Progenitor cell of endocrine pancreas (in vitro differentiated cells): ENCODE results near the gene EXOSC7. TPM values are rescaled to one million over a fixed set of nuclear protein-coding genes. Genes with fewer than 3 reads are reported as not detected.

Source experiments
- DNase-seq: peaks from one replicate; pipeline ENCODE4 v3.0.0; 2021; ENCODE audit warnings: low spot score; ENCODE audit not compliant: unreplicated experiment
- H3K27ac Mint-ChIP-seq: 2 replicates; pipeline ENCODE4 v1.8.0; 2021; ENCODE audit warnings: mild to moderate bottlenecking, moderate library complexity, mixed read lengths
- H3K27me3 Mint-ChIP-seq: 2 replicates; pipeline ENCODE4 v1.8.0; 2021; ENCODE audit warnings: mixed read lengths
- H3K36me3 Mint-ChIP-seq: 2 replicates; pipeline ENCODE4 v1.8.0; 2022; ENCODE audit warnings: mixed read lengths; ENCODE audit not compliant: insufficient read depth
- H3K4me1 Mint-ChIP-seq: 2 replicates; pipeline ENCODE4 v1.8.0; 2021; ENCODE audit warnings: low read depth, mixed read lengths
- H3K4me3 Mint-ChIP-seq: 2 replicates; pipeline ENCODE4 v1.8.0; 2021; ENCODE audit warnings: low read depth, mild to moderate bottlenecking, moderate library complexity, mixed read lengths
- H3K9me3 Mint-ChIP-seq: 2 replicates; pipeline ENCODE4 v1.8.0; 2021; ENCODE audit warnings: low read depth, mixed read lengths
- total RNA-seq: library from RNA; stranded (reverse); gene quantifications from 2 replicates; pipeline ENCODE4 v1.2.1, GENCODE V29; 2021
- TF ChIP-seq, protein P1 (sequence below): fragments of 200-600 bp; sonication (generic); IDR thresholded peaks from one replicate; pipeline ENCODE4 v1.5.0; 2021; ENCODE audit warnings: antibody characterized with exemption, mild to moderate bottlenecking; ENCODE audit not compliant: unreplicated experiment

The EXOSC7 gene
- total RNA-seq, 1 donor from 2014 or later: 51.2 TPM

DNA sequence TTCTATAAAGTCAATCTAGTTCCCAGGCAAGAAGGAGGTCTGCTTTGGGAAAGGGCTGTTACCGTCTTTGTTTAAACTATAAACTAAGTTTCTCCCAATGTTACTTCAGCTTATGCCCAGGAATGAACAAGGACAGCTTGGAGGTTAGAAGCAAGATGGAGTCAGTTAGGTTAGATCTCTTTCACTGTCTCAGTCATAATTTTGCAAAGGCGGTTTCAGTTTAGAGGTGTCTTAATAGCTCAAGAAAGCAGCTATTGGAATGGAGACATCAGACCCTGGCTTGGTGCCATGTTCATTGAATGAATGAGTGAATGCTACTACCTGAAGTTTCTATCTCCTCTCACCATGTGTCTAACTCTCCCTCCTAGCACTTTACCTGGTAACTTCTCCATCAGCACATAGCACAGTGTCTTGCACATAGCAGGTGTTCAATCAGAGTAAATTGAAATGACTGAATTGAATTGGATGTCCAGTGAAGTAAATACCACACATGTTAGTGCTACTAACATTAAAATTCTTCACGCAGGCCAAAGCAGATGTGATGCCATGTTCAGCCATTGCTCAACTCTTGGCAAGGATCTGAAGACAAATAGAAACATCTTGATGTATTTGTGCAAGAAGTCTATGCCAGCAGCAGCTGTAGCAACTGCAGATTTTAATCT, 78.3 kb downstream of the EXOSC7 start:
- Mint-ChIP-seq H3K36me3 (no peaks in the 10 kb centered on the region), H3K27ac (no peak overlapping the region), H3K9me3 (no peaks in the 10 kb centered on the region), H3K4me1 (peaks cover 17% of the 10 kb centered on the region), H3K4me3 (no peak overlapping the region), H3K27me3 (peaks cover 21% of the 10 kb centered on the region)
- no peak for DNase-seq
- TF ChIP-seq, protein P1, sequence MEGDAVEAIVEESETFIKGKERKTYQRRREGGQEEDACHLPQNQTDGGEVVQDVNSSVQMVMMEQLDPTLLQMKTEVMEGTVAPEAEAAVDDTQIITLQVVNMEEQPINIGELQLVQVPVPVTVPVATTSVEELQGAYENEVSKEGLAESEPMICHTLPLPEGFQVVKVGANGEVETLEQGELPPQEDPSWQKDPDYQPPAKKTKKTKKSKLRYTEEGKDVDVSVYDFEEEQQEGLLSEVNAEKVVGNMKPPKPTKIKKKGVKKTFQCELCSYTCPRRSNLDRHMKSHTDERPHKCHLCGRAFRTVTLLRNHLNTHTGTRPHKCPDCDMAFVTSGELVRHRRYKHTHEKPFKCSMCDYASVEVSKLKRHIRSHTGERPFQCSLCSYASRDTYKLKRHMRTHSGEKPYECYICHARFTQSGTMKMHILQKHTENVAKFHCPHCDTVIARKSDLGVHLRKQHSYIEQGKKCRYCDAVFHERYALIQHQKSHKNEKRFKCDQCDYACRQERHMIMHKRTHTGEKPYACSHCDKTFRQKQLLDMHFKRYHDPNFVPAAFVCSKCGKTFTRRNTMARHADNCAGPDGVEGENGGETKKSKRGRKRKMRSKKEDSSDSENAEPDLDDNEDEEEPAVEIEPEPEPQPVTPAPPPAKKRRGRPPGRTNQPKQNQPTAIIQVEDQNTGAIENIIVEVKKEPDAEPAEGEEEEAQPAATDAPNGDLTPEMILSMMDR: no peak

DNA sequence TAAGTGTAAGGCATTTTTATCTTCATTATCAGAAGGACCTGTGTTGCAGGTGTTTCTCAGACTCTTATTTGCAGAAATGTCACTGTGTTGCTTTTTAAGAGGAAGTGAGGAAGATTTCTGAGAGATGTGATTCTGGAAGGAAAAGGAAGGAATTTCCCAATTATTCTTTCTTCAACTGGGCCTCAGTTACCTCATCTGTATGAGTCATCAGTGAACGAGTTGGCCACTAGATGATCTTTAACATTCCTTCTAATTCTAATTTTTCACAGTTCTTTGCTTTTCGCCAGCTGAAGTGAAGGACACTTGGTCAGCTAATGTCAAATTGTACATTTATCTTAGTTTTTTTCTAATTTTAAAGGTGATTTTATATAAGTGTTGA, 79.0 kb downstream of the EXOSC7 start:
- H3K4me3 Mint-ChIP-seq: no peak overlapping the region
- H3K27ac Mint-ChIP-seq: no peak overlapping the region
- DNase-seq: no peak
- peaks cover 14% of the 10 kb centered on the region for H3K27me3 Mint-ChIP-seq
- H3K9me3 Mint-ChIP-seq: no peaks in the 10 kb centered on the region
- H3K36me3 Mint-ChIP-seq: no peaks in the 10 kb centered on the region
- TF ChIP-seq, protein P1: no peak
- peaks cover 19% of the 10 kb centered on the region for H3K4me1 Mint-ChIP-seq

GRCh38 chr3:45055411-45056143, 79.5 kb downstream of the EXOSC7 start:
- no peaks in the 10 kb centered on the region for H3K36me3 Mint-ChIP-seq
- peaks cover 9% of the 10 kb centered on the region for H3K27me3 Mint-ChIP-seq
- H3K9me3 Mint-ChIP-seq: no peaks in the 10 kb centered on the region
- H3K4me1 Mint-ChIP-seq: peaks cover 24% of the 10 kb centered on the region
- TF ChIP-seq, protein P1: no peak
- no peak for DNase-seq
- no peak overlapping the region for H3K4me3 Mint-ChIP-seq
- H3K27ac Mint-ChIP-seq: no peak overlapping the region

DNA sequence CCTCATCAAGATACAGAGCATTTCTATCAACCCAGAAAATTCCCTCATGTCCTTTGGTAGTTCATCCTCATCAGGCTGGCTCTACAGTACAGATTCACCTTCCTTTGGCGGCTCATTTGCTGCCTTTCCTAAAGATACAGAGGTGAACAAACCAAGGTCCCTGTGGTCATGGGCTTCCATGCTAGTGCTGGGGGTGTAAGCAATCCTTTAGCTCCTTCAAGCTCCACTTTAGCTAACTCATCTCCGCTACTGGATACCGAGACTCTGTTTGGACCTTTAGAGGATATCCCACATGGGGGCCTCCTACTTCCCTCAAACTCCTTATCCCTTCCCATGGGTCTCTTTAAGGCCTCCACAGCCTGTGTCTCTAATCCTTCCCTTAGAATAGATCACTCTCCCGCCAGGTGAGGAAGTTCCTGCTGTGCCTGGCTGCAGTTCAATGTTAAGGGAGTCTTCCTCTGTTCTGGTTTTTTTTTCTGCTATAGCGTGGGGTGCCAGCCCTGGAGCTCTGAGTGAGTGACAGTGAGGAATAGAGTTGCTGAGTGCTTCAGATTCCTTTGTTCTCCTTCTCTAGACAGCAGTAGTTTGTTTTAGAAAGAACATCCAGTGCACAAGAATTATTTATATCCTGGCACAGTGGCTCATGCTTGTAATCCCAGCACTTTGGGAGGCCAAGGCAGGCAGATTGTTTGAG, 80.7 kb downstream of the EXOSC7 start:
- DNase-seq: no peak
- TF ChIP-seq, protein P1: no peak
- peaks cover 27% of the 10 kb centered on the region for H3K4me1 Mint-ChIP-seq
- H3K36me3 Mint-ChIP-seq: no peaks in the 10 kb centered on the region
- H3K27me3 Mint-ChIP-seq: peaks cover 7% of the 10 kb centered on the region
- H3K4me3 Mint-ChIP-seq: no peak overlapping the region
- no peaks in the 10 kb centered on the region for H3K9me3 Mint-ChIP-seq
- no peak overlapping the region for H3K27ac Mint-ChIP-seq

DNA sequence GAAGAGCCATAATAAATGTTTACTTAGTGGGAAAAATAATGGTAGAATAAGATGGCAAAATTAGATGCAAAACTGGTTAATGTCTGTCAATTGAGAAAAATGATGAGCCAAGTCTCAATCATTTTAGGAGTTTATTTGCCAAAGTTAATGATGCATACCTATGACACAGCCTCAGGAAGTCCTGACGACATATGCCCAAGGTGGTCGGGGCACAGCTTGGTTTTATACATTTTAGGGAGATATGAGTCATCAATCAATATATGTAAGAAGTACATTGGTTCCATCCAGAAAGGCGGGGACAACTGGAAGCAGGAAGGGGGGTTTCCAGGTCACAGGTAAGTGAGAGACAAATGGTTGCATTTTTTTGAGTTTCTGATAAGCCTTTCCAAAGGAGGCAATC, 81.5 kb downstream of the EXOSC7 start:
- H3K4me1 Mint-ChIP-seq: peaks cover 27% of the 10 kb centered on the region
- DNase-seq: no peak
- no peak overlapping the region for H3K4me3 Mint-ChIP-seq
- peak overlapping the region; percentile 49 for H3K27ac Mint-ChIP-seq
- H3K27me3 Mint-ChIP-seq: peaks cover 10% of the 10 kb centered on the region
- no peaks in the 10 kb centered on the region for H3K36me3 Mint-ChIP-seq
- TF ChIP-seq, protein P1: no peak
- no peaks in the 10 kb centered on the region for H3K9me3 Mint-ChIP-seq
